Muscle layer of colon (tissue), 2 donors: ENCODE results near the gene SCO1.

Experiments used
- H3K27ac ChIP-seq: one replicate; pipeline ENCODE4 v1.7.0; 2013; ENCODE audit warnings: low read depth, mild to moderate bottlenecking, low read length, moderate library complexity
- H3K27me3 ChIP-seq, 2 donors: one replicate each; pipeline ENCODE4 v1.7.0; 2013; ENCODE audit warnings: low read length in 2 of 2, mild to moderate bottlenecking in 2 of 2; ENCODE audit not compliant: insufficient read depth in 2 of 2, control insufficient read depth in 1 of 2
- H3K36me3 ChIP-seq: one replicate; pipeline ENCODE4 v1.7.0; 2013; ENCODE audit warnings: mild to moderate bottlenecking, low read length; ENCODE audit not compliant: insufficient read depth
- H3K4me1 ChIP-seq: one replicate; pipeline ENCODE4 v1.7.0; 2013; ENCODE audit warnings: mild to moderate bottlenecking, low read length; ENCODE audit not compliant: insufficient read depth
- H3K4me3 ChIP-seq, 2 donors: one replicate each; pipeline ENCODE4 v1.7.0; 2013; ENCODE audit warnings: low read length in 2 of 2, low read depth in 1 of 2, mild to moderate bottlenecking in 1 of 2, moderate library complexity in 1 of 2
- H3K9ac ChIP-seq: one replicate; pipeline ENCODE4 v1.7.0; 2013; ENCODE audit warnings: low read length
- H3K9me3 ChIP-seq: one replicate; pipeline ENCODE4 v1.7.0; 2013; ENCODE audit warnings: mild to moderate bottlenecking, low read length
- donor health status: abdominal sarcoma.
- donor health status: Adenocarcinoma of cecum.

The SCO1 gene

DNA sequence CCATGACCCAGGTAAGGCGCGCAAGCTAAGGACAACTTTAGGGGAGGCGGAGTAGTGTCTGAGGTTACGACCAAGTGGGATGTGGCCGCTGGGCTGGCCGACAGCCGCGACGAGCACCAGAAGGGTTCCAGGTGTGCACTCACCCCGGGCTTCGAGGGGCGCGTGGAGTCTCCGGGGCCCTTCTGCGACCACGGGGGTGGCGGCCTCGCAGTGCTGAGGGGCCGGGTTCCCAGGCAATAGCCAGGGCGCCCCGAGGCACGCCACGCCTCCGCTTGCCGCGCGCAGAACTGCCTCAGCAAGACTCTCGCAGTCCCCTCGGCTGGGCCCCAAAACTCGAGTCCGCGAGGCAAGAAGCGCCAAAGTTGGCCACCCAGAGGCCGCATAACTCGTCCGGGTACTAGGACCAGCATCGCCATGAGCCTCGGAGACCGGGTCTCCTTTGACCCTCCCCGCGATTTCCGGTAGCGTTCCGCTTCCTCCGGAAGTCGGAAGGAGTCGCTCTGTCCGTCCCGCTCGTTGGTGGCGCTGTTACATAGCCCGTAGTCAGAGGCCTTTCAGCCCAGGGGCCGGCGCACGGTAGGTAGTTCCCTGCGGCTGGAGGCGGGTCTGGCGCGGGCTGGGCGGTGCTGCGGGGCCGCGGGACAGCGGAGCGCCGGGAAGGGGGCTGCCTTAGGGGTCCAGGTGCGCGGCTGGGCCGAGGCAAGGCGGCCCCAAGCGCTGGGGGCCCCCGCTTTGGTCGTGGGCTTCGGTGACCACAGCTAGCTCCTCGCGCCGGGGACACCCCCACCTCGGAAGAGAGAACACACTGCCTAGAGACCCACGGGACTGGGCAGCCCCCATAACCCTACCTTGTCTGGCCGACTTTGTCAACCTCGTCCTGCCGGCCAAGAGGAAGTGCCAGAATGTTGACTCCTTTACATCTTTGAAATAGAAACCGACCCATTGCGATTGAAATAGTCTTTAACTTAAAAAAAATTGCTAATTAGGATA, at the start of gene SCO1, which contains the start of gene ADPRM:
Gene SCO1 (minus strand): TSS at position 442 of the 990 bp plus-strand sequence. CDS start 26 bp downstream, at position 416.
Gene ADPRM (plus strand): TSS at position 503 of the 990 bp plus-strand sequence. CDS start 7,333 bp downstream, outside the sequence.
- Histone ChIP-seq H3K4me3 (peak within 1 kb of the TSS; percentile 72 to 93), H3K27me3 (no peaks in the 10 kb centered on the region), H3K9ac (peak within 1 kb of the TSS; percentile 83), H3K36me3 (peaks cover 17% of the 10 kb centered on the region), H3K4me1 (peaks cover 12% of the 10 kb centered on the region), H3K9me3 (no peaks in the 10 kb centered on the region), H3K27ac (peak within 1 kb of the TSS; percentile 85)

DNA sequence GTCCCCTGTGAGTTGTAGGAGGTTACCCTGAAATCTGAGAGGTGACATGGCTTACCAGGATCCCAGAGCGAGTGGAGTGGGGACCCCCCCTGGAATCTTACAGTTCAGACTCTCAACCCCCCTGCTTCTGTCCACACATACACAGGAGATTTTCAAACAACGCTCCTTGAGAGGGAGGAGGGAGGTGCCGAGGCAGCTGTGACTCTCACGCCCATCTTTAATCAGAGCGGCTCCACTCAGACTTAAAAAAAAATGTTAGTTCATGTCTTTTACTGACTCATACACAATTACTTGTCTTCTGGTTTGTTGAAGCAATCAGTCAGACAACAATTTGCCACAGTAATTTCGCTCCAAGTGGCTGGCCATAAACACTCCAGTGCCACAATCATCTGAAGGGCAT, 47.9 kb upstream of the SCO1 start:
- H3K9ac ChIP-seq, result no peak overlapping the region
- H3K4me1 ChIP-seq, result no peaks in the 10 kb centered on the region
- H3K27ac ChIP-seq, result no peak overlapping the region
- H3K4me3 ChIP-seq, result no peak overlapping the region
- H3K9me3 ChIP-seq, result no peaks in the 10 kb centered on the region
- no peaks in the 10 kb centered on the region for H3K27me3 ChIP-seq
- no peaks in the 10 kb centered on the region for H3K36me3 ChIP-seq

DNA sequence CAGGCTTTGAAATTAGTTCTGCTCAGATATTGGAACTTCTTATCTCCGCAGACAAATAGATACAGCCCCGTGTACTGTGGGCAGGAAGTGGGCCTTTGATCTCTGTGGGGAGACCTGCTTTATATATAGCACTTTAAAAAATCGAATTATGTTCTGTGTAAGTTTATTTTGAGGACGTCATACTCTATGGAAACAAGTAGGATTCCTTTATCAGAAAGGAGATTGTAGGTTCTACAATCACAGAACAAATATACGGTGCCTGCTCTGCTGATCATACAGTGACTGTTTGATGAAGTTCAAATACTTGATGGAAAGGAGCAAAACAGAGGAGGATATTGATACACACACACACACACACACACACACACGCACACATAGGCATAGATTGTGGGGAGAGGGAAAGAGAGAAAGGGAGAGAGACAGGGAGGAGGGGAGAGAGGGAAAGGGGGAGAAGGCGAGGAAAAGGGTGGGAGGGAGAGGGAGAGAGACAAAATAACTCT, 47.2 kb upstream of the SCO1 start:
- Histone ChIP-seq H3K27me3 (no peaks in the 10 kb centered on the region), H3K9me3 (no peaks in the 10 kb centered on the region), H3K27ac (no peak overlapping the region), H3K4me3 (no peak overlapping the region), H3K4me1 (no peaks in the 10 kb centered on the region), H3K9ac (no peak overlapping the region), H3K36me3 (no peaks in the 10 kb centered on the region)

DNA sequence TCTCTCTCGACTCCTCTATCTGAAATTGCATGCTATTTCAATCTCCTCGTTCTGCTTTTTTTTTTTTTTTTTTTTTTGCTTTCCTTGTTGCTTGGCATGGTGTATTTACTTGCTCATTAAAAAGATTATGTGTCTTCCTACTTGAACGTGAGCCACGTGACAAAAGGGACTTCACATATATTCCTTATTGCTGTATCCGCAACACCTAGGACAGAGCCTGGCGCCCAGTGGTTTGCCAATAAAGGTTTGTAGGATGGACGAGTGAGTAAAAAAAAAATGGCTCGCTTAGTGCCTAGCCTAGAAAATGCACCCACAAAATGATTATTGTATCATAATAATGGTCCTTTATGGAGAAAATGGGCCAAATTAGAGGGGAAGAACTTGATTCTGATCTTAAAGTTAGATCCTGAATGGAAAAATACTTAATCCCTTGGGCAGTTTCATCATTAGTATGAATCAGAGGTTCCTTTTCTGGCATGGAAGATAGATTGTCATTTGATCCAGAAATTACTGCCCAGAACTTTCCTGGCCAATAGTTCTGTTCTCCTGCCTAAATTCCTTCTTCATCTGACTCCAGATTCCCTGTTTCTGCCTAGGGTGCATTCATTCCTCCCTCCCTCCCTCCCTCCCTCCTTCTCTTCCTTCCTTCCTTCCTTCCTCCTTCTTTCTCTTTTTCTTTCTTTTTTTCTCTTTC, 46.1 kb upstream of the SCO1 start:
- Histone ChIP-seq H3K4me3 (no peak overlapping the region), H3K36me3 (no peaks in the 10 kb centered on the region), H3K27ac (no peak overlapping the region), H3K9ac (no peak overlapping the region), H3K4me1 (no peaks in the 10 kb centered on the region), H3K9me3 (no peaks in the 10 kb centered on the region), H3K27me3 (no peaks in the 10 kb centered on the region)

DNA sequence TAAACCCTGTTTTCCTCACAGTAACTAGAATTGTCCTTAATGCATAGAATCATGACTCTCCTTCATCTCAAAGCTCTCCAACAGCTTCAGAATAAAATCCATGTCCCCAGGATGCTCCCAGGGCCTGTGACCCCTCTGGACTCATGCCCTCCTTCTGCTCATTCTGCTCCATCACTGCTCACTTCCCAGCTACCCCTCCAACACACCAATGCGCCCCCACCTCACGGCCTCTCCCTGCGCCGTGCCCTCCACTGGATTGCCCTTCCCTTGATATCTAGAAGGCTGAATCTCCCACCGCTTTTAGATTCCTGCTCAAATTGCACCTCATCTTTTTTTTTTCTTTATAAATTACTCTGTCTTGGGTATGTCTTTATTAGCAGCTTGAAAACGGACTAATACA, 45.1 kb upstream of the SCO1 start:
- H3K9ac ChIP-seq, result no peak overlapping the region
- H3K4me1 ChIP-seq, result no peaks in the 10 kb centered on the region
- H3K27me3 ChIP-seq, result no peaks in the 10 kb centered on the region
- no peak overlapping the region for H3K27ac ChIP-seq
- H3K36me3 ChIP-seq, result no peaks in the 10 kb centered on the region
- no peaks in the 10 kb centered on the region for H3K9me3 ChIP-seq
- no peak overlapping the region for H3K4me3 ChIP-seq

DNA sequence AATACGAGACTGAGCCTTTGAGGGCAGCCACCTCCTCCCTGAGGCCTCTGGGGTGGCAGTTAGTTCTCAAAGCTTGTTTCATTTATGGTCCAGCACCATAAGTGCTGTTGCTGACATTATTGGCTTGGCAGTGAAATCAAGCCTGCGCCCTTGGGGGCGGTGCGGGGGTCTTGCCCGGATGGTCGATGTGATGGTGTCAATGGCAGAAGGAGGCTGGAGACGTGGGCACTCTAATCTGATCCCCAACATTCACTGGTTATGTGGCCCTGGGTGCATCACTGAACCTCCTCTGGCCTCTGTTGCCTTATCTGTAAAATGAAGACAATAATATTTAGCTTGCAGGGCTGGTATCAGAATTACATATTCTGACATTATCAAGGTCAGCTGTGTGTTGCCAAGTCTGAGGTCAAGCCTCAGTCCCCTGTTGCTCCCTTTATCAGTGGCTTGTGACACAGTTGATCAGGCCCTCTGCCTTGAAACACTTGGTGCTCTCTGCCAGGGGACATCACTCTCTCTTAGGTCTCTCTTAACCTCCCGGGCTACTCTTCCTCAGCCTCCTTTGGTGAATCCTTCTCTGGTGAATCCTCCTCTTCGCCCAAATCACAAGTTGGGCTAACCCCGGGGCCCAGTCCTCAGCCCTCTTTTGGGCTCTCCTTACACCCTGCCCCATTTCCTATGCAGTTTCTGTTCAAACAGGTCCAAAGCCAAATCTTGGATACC, 44.2 kb upstream of the SCO1 start:
- Histone ChIP-seq H3K4me1 (no peaks in the 10 kb centered on the region), H3K9ac (no peak overlapping the region), H3K27ac (no peak overlapping the region), H3K27me3 (no peaks in the 10 kb centered on the region), H3K36me3 (no peaks in the 10 kb centered on the region), H3K9me3 (no peaks in the 10 kb centered on the region), H3K4me3 (no peak overlapping the region)

DNA sequence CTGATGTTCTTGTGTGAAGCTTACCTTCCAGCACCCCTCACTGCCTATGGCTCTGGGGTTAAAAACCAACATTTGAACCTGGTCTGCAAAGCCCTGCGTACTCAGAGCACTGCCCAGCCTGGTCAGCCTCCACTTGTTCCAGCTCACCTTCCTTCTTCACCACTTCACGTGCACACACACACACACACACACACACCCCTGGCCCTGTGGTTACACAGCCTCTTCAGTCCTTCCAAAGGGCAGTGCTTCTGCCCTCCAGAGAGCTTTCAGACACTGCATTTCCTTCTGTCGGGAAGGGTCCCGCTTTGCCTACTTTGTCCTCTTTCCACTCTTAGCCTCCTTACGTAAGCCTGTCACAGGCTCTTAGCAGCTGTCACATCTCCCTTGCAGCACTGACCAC, 42.1 kb upstream of the SCO1 start:
- no peak overlapping the region for H3K9ac ChIP-seq
- no peaks in the 10 kb centered on the region for H3K4me1 ChIP-seq
- H3K27me3 ChIP-seq, result no peaks in the 10 kb centered on the region
- H3K27ac ChIP-seq, result no peak overlapping the region
- no peaks in the 10 kb centered on the region for H3K9me3 ChIP-seq
- no peaks in the 10 kb centered on the region for H3K36me3 ChIP-seq
- H3K4me3 ChIP-seq, result no peak overlapping the region

DNA sequence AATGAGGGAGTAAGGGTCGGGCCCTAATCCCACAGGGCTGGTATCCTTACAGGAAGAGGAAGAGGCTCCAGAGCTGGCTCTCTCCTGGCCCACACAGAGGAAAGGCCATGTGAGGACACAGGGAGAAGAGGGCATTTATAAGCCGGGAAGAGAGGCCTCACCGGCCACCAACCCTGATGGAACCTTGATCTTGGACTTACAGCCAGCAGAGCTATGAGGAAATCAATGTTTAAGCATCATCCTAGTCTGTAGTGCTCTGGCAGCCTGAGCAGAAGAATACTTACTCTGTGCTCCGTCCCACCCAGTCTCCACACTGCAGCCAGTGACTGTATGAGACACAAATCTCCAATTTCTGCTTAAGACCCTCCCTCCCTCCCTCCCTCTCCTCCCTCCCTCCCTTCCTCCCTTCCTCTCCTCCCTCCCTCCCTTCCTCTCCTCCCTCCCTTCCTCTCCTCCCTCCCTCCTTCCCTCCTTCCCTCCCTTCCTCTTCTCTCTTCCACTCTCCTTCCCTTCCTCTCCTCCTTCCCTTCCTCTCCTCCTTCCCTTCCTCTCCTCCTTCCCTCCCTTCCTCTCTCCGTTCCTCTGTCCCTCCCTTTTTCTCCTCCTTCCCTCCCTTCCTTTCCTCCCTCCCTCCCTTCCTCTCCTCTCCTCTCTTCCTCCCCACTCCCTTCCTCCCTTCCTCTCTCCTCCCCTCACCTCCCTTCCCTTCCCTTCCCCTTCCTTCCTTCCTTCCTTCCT, 41.4 kb upstream of the SCO1 start:
- Histone ChIP-seq H3K4me1 (no peaks in the 10 kb centered on the region), H3K36me3 (no peaks in the 10 kb centered on the region), H3K4me3 (no peak overlapping the region), H3K9me3 (no peaks in the 10 kb centered on the region), H3K27me3 (no peaks in the 10 kb centered on the region), H3K9ac (no peak overlapping the region), H3K27ac (no peak overlapping the region)

DNA sequence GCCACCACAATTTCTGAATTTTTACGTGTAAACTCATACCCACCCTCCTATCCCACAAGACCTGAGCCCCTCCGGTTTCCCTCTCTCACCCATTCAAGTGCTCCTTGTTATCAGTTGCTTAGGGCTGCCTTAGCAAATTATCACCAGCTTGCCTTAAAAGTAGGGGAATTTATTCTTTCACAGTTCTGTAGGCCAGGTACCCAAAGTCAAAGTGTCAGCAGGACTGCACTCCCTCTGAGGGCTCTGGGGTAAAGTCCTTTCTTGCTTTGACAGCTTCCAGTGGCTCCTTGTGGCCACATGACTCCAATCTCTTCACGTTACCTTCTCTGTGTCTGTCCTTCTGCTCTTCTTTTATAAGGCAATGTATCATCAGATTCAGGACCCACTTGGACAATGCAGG, 40.4 kb upstream of the SCO1 start:
- H3K36me3 ChIP-seq, result no peaks in the 10 kb centered on the region
- no peak overlapping the region for H3K4me3 ChIP-seq
- no peak overlapping the region for H3K9ac ChIP-seq
- H3K4me1 ChIP-seq, result no peaks in the 10 kb centered on the region
- no peaks in the 10 kb centered on the region for H3K27me3 ChIP-seq
- no peaks in the 10 kb centered on the region for H3K9me3 ChIP-seq
- H3K27ac ChIP-seq, result no peak overlapping the region

DNA sequence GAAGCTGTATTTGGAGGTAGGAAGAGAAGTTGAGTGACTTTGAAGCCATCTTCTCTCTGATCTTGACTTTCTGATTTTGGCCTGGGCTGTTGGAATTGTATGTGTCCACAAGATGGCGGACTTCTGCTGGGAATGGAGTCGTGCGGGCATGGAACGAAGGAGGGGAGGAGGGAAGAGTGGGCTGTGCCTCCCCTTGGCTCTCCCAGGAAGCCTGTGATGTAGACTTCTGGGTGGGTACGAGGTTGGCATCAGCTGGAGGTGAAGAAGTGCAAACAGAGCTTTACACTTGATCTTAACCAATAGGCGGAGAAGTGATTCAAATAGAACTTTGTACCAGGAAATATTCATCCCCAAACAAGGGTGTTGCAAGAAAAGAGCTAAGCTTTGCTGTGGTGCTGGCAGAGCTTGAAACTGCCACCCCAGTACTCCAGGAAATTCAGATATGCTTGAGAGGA, 39.9 kb upstream of the SCO1 start:
- no peaks in the 10 kb centered on the region for H3K27me3 ChIP-seq
- no peak overlapping the region for H3K4me3 ChIP-seq
- no peaks in the 10 kb centered on the region for H3K36me3 ChIP-seq
- H3K27ac ChIP-seq, result no peak overlapping the region
- H3K9ac ChIP-seq, result no peak overlapping the region
- H3K4me1 ChIP-seq, result no peaks in the 10 kb centered on the region
- H3K9me3 ChIP-seq, result no peaks in the 10 kb centered on the region
